Gastroesophageal sphincter (tissue), 4 donors: ENCODE measurements around the gene OR10J5. TPM values are rescaled to one million over a fixed set of nuclear protein-coding genes. Genes with fewer than 3 reads are reported as not detected.
"Not testable (repeated sequence)": the region's sequence is repeated elsewhere in the genome, so short reads cannot be mapped to it uniquely, and the experiment has no call there.

Experiments used
- ATAC-seq: fragments of 150-250 bp; one replicate; pipeline ENCODE4 v1.9.1; 2016; ENCODE audit warnings: mild to moderate bottlenecking, moderate library complexity
- H3K27ac ChIP-seq, 4 donors: fragments of 200-600 bp; sonication (generic) in 3 of 4; 1 replicate in 3 of 4; 2 replicates in 1 of 4; pipeline ENCODE4 v1.5.1; 2016 to 2019
- H3K27me3 ChIP-seq: fragments of 200-600 bp; sonication (generic); one replicate; pipeline ENCODE4 v1.5.1; 2019
- H3K36me3 ChIP-seq, 2 donors: fragments of 200-600 bp; sonication (generic); one replicate each; pipeline ENCODE4 v1.5.1; 2019; ENCODE audit warnings: control low read depth in 1 of 2
- H3K4me1 ChIP-seq, 3 donors: fragments of 200-600 bp; sonication (generic); 1 replicate in 2 of 3; 2 replicates in 1 of 3; pipeline ENCODE4 v1.5.1; 2016 to 2019; ENCODE audit warnings: control low read depth in 2 of 3
- H3K4me3 ChIP-seq, 2 donors: fragments of 200-600 bp; sonication (generic); one replicate each; pipeline ENCODE4 v1.5.1; 2019; ENCODE audit warnings: mild to moderate bottlenecking in 1 of 2, moderate library complexity in 1 of 2
- H3K9me3 ChIP-seq, 3 donors: fragments of 200-600 bp; sonication (generic); one replicate each; pipeline ENCODE4 v1.5.1; 2017 to 2019; ENCODE audit warnings: control low read depth in 2 of 3
- CTCF ChIP-seq, 4 experiments: fragments of 200-600 bp in 2 of 4; fragments of 450-650 bp in 2 of 4; sonication (generic) in 1 of 4; IDR thresholded peaks; one replicate each; pipeline ENCODE4 v1.5.1; 2017 to 2019; ENCODE audit warnings: antibody characterized with exemption in 4 of 4, mild to moderate bottlenecking in 2 of 4, moderate library complexity in 2 of 4
- EP300 ChIP-seq: sonication (generic); formaldehyde crosslinking; IDR thresholded peaks from one replicate; pipeline ENCODE4 v1.6.1; 2017; ENCODE audit warnings: antibody characterized with exemption, mild to moderate bottlenecking
- POLR2A ChIP-seq, 2 donors: fragments of 450-650 bp; IDR thresholded peaks; one replicate each; pipeline ENCODE4 v1.6.1; 2017; ENCODE audit warnings: antibody characterized with exemption in 2 of 2, mild to moderate bottlenecking in 2 of 2, moderate library complexity in 1 of 2
- POLR2AphosphoS5 ChIP-seq: sonication (generic); formaldehyde crosslinking; IDR thresholded peaks from one replicate; pipeline ENCODE4 v1.6.1; 2017; ENCODE audit warnings: antibody characterized with exemption
- WGBS, 2 donors: methylation state at CpG; one replicate each; pipeline ENCODE4 v1.1.5; 2018; ENCODE audit warnings: low coverage in 1 of 2; 5-methylcytosine and 5-hydroxymethylcytosine counted together
- total RNA-seq, 4 donors: library from RNA; depleted of rRNA; stranded (reverse); fragments of >200 nt; gene quantifications; one replicate each; pipeline ENCODE4 v1.1.0, GENCODE V29; 2016

Gene OR10J5
- total RNA-seq, 4 donors from 2014 or later, result not detected

- Histone ChIP-seq H3K4me3 (no peak overlapping the region), H3K27me3 (no peaks in the 10 kb centered on the region), H3K9me3 (no peaks in the 10 kb centered on the region), H3K27ac (no peak overlapping the region), H3K4me1 (no peaks in the 10 kb centered on the region), H3K36me3 (no peaks in the 10 kb centered on the region)
- ATAC-seq, result no peak
- TF ChIP-seq EP300 (no peak), POLR2AphosphoS5 (no peak), CTCF (IDR thresholded peaks at IDR 0.05) (no peak)
- whole genome bisulfite sequencing, 2 donors, result 49% methylated on average over 3 of the region's 3 CpGs
Measured at GRCh38 chr1:159554261-159554660, 18.5 kb upstream of the OR10J5 start.

- WGBS, 2 donors, result 50 to 74% methylated on average over 2 of the region's 2 CpGs
- no peak for ATAC-seq
- no peaks in the 10 kb centered on the region for H3K9me3 ChIP-seq
- no peak overlapping the region for H3K4me3 ChIP-seq
- no peak overlapping the region for H3K27ac ChIP-seq
- H3K27me3 ChIP-seq, result no peaks in the 10 kb centered on the region
- TF ChIP-seq POLR2AphosphoS5 (no peak), POLR2A (IDR thresholded peaks at IDR 0.05) (no peak), CTCF (IDR thresholded peaks at IDR 0.05) (no peak), EP300 (no peak)
- H3K36me3 ChIP-seq, result no peaks in the 10 kb centered on the region
- no peaks in the 10 kb centered on the region for H3K4me1 ChIP-seq
Measured at GRCh38 chr1:159548126-159548525, 12.3 kb upstream of the OR10J5 start.

GRCh38 chr1:159532922-159533321 lies 2.9 kb downstream of the OR10J5 start:
- Histone ChIP-seq H3K27ac (no peak overlapping the region), H3K36me3 (no peaks in the 10 kb centered on the region), H3K4me1 (no peaks in the 10 kb centered on the region), H3K9me3 (peaks cover 0 to 11% (median 0%) of the 10 kb centered on the region in 3 donors), H3K4me3 (no peak overlapping the region), H3K27me3 (no peaks in the 10 kb centered on the region)
- no peak for ATAC-seq
- no peak for TF ChIP-seq POLR2A (IDR thresholded peaks at IDR 0.05)
- no peak for TF ChIP-seq CTCF (IDR thresholded peaks at IDR 0.05)
- no peak for TF ChIP-seq POLR2AphosphoS5
- no peak for TF ChIP-seq EP300

- H3K27ac ChIP-seq, H3K27me3 ChIP-seq, H3K4me3 ChIP-seq, H3K4me1 ChIP-seq, H3K36me3 ChIP-seq, ATAC-seq: not testable (repeated sequence)
- peaks cover 0 to 14% (median 0%) of the 10 kb centered on the region in 3 donors for H3K9me3 ChIP-seq
- 25 to 42% methylated on average over 1 of the region's 2 CpGs for WGBS, 2 donors
Measured at GRCh38 chr1:159524792-159525191, 11.0 kb downstream of the OR10J5 start.

- H3K27ac ChIP-seq, result no peak overlapping the region
- no peak overlapping the region for H3K4me3 ChIP-seq
- no peaks in the 10 kb centered on the region for H3K4me1 ChIP-seq
- no peaks in the 10 kb centered on the region for H3K27me3 ChIP-seq
- ATAC-seq, result no peak
- WGBS, 2 donors, result 53 to 83% methylated on average over 2 of the region's 2 CpGs
- no peak for TF ChIP-seq CTCF (IDR thresholded peaks at IDR 0.05)
- TF ChIP-seq EP300, result no peak
- no peak for TF ChIP-seq POLR2AphosphoS5
- TF ChIP-seq POLR2A (IDR thresholded peaks at IDR 0.05), result no peak
- peaks cover 0 to 18% (median 0%) of the 10 kb centered on the region in 3 donors for H3K9me3 ChIP-seq
- H3K36me3 ChIP-seq, result no peaks in the 10 kb centered on the region
Measured at GRCh38 chr1:159510229-159510541, 25.6 kb downstream of the OR10J5 start.
